Natural killer cell treated with Interleukin-12 subunit alpha and Interleukin-12 subunit beta and Interleukin-15 and Interleukin-18, amount 100 ng/mL, for 72 hours (primary cell): ENCODE results near the gene LACTB. TPM values are rescaled to one million over a fixed set of nuclear protein-coding genes. Genes with fewer than 3 reads are reported as not detected.

Source experiments
- ATAC-seq, 2 donors: fragments of 150-1000 bp; cut with Tn5 transposase in 1 of 2; sonication (Bioruptor Pico), chemical (Tn5 transposase) in 1 of 2; 2 replicates each; pipeline ENCODE4 v1.10.0; 2021
- DNase-seq: peaks from one replicate; pipeline ENCODE4 v3.0.0; 2022; ENCODE audit warnings: low spot score
- H3K27ac Mint-ChIP-seq, 2 donors: 1 replicate in 1 of 2; 2 replicates in 1 of 2; pipeline ENCODE4 v1.8.0; 2022; ENCODE audit warnings: mixed read lengths in 2 of 2, mild to moderate bottlenecking in 1 of 2, moderate library complexity in 1 of 2
- H3K27me3 Mint-ChIP-seq, 2 donors: 1 replicate in 1 of 2; 2 replicates in 1 of 2; pipeline ENCODE4 v1.8.0; 2022; ENCODE audit warnings: mixed read lengths in 2 of 2
- H3K36me3 Mint-ChIP-seq: one replicate; pipeline ENCODE4 v1.8.0; 2022; ENCODE audit warnings: mixed read lengths
- H3K4me1 Mint-ChIP-seq, 2 donors: 1 replicate in 1 of 2; 2 replicates in 1 of 2; pipeline ENCODE4 v1.8.0; 2022; ENCODE audit warnings: low read depth in 2 of 2, mixed read lengths in 2 of 2, mild to moderate bottlenecking in 1 of 2
- H3K4me3 Mint-ChIP-seq: one replicate; pipeline ENCODE4 v1.8.0; 2022; ENCODE audit warnings: mixed read lengths
- H3K9me3 Mint-ChIP-seq: 2 replicates; pipeline ENCODE4 v1.8.0; 2022; ENCODE audit warnings: mixed read lengths
- total RNA-seq, 2 donors: library from RNA; stranded (reverse); gene quantifications; one replicate each; pipeline ENCODE4 v1.2.3, GENCODE V29; 2022

Gene LACTB
- total RNA-seq, 2 donors from 2014 or later: 16.7 to 43.6 TPM

- Mint-ChIP-seq H3K4me3 (no peak overlapping the region), H3K9me3 (no peaks in the 10 kb centered on the region)
These were observed 38.1 kb upstream of the LACTB start for GRCh38 chr15:63083541-63083940.

DNA sequence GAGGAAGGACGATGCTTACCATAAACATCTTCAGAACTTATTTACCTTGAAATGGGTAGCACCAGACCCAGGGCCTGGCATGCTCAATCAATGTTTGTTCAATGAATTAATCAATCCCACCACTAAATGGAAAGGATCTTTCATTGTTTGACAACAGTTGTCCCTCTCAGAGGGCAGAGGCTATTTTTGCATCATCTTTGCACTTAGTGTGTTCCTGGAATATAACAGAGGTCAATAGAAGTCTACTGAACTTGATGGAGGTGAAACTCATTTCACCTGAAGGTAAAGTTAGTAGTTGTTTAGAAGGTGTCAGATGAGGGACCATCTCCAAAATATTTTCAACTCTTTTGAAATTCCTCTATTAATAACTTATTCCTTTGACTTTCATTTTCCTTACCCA, 36.9 kb upstream of the LACTB start:
- H3K9me3 Mint-ChIP-seq: no peaks in the 10 kb centered on the region
- DNase-seq (no peak), ATAC-seq (no peak)
- no peak overlapping the region for H3K27ac Mint-ChIP-seq
- no peak overlapping the region for H3K4me3 Mint-ChIP-seq
- H3K36me3 Mint-ChIP-seq: no peaks in the 10 kb centered on the region
- H3K4me1 Mint-ChIP-seq: no peaks in the 10 kb centered on the region
- H3K27me3 Mint-ChIP-seq: no peaks in the 10 kb centered on the region

More at GRCh38 chr15:63083541-63083940, 38.1 kb upstream of the LACTB start:
- ATAC-seq: no peak
- Mint-ChIP-seq H3K36me3 (no peaks in the 10 kb centered on the region), H3K27me3 (no peaks in the 10 kb centered on the region), H3K4me1 (no peaks in the 10 kb centered on the region), H3K27ac (no peak overlapping the region)
- DNase-seq: no peak

DNA sequence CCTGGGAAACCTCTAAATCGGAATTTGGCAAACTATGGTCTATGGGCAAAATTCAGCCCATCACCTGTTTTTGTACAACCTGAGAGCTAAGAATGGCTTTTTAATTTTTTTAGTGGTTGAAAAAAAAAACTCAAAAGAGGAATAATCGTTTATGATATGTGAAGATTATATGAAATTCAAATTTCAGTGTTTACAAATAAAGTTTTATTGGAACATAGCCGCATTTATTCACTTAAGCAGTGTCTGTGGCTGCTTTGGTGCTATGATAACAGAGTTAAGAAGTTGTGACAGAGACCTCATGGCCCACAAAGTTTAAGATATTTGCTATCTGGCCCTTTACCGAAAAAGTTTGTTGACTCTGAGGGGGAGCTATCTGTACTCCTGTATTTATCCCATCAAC, 36.4 kb upstream of the LACTB start:
- DNase-seq (no peak), ATAC-seq (no peak)
- Mint-ChIP-seq H3K4me1 (no peaks in the 10 kb centered on the region), H3K27ac (no peak overlapping the region), H3K27me3 (no peaks in the 10 kb centered on the region), H3K9me3 (no peaks in the 10 kb centered on the region), H3K4me3 (no peak overlapping the region), H3K36me3 (no peaks in the 10 kb centered on the region)

- H3K4me1 Mint-ChIP-seq: no peaks in the 10 kb centered on the region
- no peaks in the 10 kb centered on the region for H3K9me3 Mint-ChIP-seq
- H3K36me3 Mint-ChIP-seq: no peaks in the 10 kb centered on the region
- ATAC-seq (no peak), DNase-seq (no peak)
- H3K27me3 Mint-ChIP-seq: no peaks in the 10 kb centered on the region
- H3K27ac Mint-ChIP-seq: no peak overlapping the region
- no peak overlapping the region for H3K4me3 Mint-ChIP-seq
These were observed 35.4 kb upstream of the LACTB start for GRCh38 chr15:63086271-63086670.

- ATAC-seq (no peak), DNase-seq (no peak)
- H3K27me3 Mint-ChIP-seq: no peaks in the 10 kb centered on the region
- H3K9me3 Mint-ChIP-seq: no peaks in the 10 kb centered on the region
- no peaks in the 10 kb centered on the region for H3K4me1 Mint-ChIP-seq
- H3K36me3 Mint-ChIP-seq: no peaks in the 10 kb centered on the region
- H3K27ac Mint-ChIP-seq: no peak overlapping the region
- H3K4me3 Mint-ChIP-seq: no peak overlapping the region
These were observed 34.7 kb upstream of the LACTB start for GRCh38 chr15:63086947-63087346.

DNA sequence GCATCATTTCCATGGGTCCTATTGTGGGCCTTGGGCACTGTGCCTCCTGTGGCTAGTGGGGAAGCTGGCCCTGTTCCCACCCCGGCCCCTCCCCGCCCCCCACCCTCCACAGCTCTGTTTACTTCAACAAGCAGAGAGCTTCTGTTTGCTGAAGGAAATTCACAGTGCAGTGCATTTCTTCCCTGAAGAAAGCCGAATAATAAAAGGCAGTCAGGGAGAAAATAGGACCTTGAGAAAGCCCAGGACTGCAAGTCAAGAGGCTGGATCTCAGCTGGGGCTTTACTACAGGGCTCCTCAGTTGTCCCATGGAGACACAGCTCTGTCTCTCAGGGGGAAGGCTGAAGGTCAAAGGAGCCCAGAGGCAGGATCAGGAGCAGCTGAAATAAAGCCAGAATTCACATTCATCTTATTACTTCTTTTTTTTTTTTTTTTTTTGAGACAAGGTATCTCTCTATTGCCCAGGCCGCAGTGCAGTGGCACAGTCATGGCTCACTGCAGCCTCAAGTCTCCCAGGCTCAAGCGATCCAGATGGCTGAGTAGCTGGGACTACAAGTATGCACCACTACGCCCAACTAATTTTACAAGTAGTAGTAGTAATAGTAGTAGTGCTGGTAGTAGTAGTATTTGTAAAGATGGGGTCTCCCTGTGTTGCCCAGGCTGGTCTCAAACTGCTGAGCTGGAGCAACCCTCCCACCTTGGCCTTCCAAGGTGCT, 33.0 kb upstream of the LACTB start:
- no peak overlapping the region for H3K27ac Mint-ChIP-seq
- H3K4me3 Mint-ChIP-seq: no peak overlapping the region

GRCh38 chr15:63089260-63090043, 32.2 kb upstream of the LACTB start:
- ATAC-seq: no peak
- no peak for DNase-seq
- H3K4me1 Mint-ChIP-seq: peaks cover 2 to 6% of the 10 kb centered on the region in 2 donors
- no peak overlapping the region for H3K27ac Mint-ChIP-seq
- no peaks in the 10 kb centered on the region for H3K9me3 Mint-ChIP-seq
- H3K27me3 Mint-ChIP-seq: no peaks in the 10 kb centered on the region
- H3K36me3 Mint-ChIP-seq: no peaks in the 10 kb centered on the region
- H3K4me3 Mint-ChIP-seq: no peak overlapping the region

More for the DNA sequence above, 33.0 kb upstream of the LACTB start:
- no peak for DNase-seq
- Mint-ChIP-seq H3K9me3 (no peaks in the 10 kb centered on the region), H3K27me3 (no peaks in the 10 kb centered on the region), H3K4me1 (peaks cover 1 to 4% of the 10 kb centered on the region in 2 donors), H3K36me3 (no peaks in the 10 kb centered on the region)
- no peak for ATAC-seq

DNA sequence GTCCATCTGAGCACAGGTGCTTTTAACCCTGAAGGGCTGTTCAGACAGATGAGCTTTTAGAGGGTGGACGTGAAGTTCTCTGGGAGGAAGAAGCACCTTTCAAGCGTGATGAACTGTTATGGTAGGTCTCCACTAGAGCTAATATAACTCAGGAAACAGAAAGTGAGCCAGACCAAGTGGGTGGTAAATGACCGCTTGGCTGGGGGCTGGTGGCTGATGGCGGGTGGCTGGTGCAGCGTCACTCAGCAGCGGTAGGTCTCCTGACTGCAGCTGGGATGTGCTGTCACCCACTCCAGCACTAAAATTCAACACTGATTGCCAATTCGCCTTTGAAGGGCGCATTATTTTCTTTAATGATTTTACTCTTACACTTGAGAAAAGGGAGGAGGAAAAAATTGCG, 31.2 kb upstream of the LACTB start:
- DNase-seq (no peak), ATAC-seq (no peak)
- no peaks in the 10 kb centered on the region for H3K9me3 Mint-ChIP-seq
- H3K4me1 Mint-ChIP-seq: peaks cover 2 to 6% of the 10 kb centered on the region in 2 donors
- H3K27me3 Mint-ChIP-seq: no peaks in the 10 kb centered on the region
- no peak overlapping the region for H3K27ac Mint-ChIP-seq
- H3K36me3 Mint-ChIP-seq: no peaks in the 10 kb centered on the region
- no peak overlapping the region for H3K4me3 Mint-ChIP-seq

- no peak for ATAC-seq
- DNase-seq: no peak
- Mint-ChIP-seq H3K4me1 (peaks cover 2 to 6% of the 10 kb centered on the region in 2 donors), H3K36me3 (no peaks in the 10 kb centered on the region), H3K27me3 (no peaks in the 10 kb centered on the region), H3K4me3 (no peak overlapping the region), H3K27ac (no peak overlapping the region), H3K9me3 (no peaks in the 10 kb centered on the region)
These were observed 30.8 kb upstream of the LACTB start for GRCh38 chr15:63090887-63091286.

GRCh38 chr15:63091679-63092446, 29.8 kb upstream of the LACTB start:
- H3K27ac Mint-ChIP-seq: no peak overlapping the region
- no peak overlapping the region for H3K4me3 Mint-ChIP-seq
- no peaks in the 10 kb centered on the region for H3K9me3 Mint-ChIP-seq
- ATAC-seq (no peak), DNase-seq (no peak)
- H3K4me1 Mint-ChIP-seq: peaks cover 2 to 7% of the 10 kb centered on the region in 2 donors
- H3K36me3 Mint-ChIP-seq: no peaks in the 10 kb centered on the region
- no peaks in the 10 kb centered on the region for H3K27me3 Mint-ChIP-seq

- H3K4me1 Mint-ChIP-seq: peaks cover 7 to 16% of the 10 kb centered on the region in 2 donors
- H3K9me3 Mint-ChIP-seq: no peaks in the 10 kb centered on the region
- H3K27ac Mint-ChIP-seq: no peak overlapping the region
These were observed 28.0 kb upstream of the LACTB start for GRCh38 chr15:63093486-63094205.

GRCh38 chr15:63094495-63094931, 27.1 kb upstream of the LACTB start:
- H3K27ac Mint-ChIP-seq: no peak overlapping the region
- H3K36me3 Mint-ChIP-seq: no peaks in the 10 kb centered on the region
- H3K4me3 Mint-ChIP-seq: no peak overlapping the region
- DNase-seq: no peak
- ATAC-seq: no peak
- H3K9me3 Mint-ChIP-seq: no peaks in the 10 kb centered on the region
- H3K27me3 Mint-ChIP-seq: no peaks in the 10 kb centered on the region
- peaks cover 7 to 16% of the 10 kb centered on the region in 2 donors for H3K4me1 Mint-ChIP-seq

More at GRCh38 chr15:63093486-63094205, 28.0 kb upstream of the LACTB start:
- ATAC-seq (peak; percentile 69 to 85), DNase-seq (peak; percentile 72)
- Mint-ChIP-seq H3K4me3 (no peak overlapping the region), H3K27me3 (no peaks in the 10 kb centered on the region), H3K36me3 (no peaks in the 10 kb centered on the region)

DNA sequence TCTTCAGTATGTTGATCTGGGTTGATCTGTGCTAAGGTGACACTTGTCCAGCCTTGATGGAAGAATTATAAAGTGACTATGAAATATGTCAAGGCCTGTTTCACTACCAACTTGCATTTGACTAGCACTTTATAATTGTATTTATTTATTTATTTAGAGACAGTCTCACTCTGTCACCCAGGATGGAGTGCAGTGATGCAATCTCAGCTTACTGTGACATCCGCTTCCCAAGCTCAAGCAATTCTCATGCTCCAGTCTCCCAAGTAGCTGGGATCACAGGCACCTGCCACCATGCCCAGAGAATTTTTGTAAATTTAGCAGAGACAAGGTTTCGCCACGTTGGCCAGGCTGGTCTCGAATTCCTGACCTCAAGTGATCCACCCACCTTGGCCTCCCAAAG, 25.5 kb upstream of the LACTB start:
- ATAC-seq (no peak), DNase-seq (no peak)
- no peaks in the 10 kb centered on the region for H3K9me3 Mint-ChIP-seq
- no peak overlapping the region for H3K4me3 Mint-ChIP-seq
- no peaks in the 10 kb centered on the region for H3K36me3 Mint-ChIP-seq
- no peak overlapping the region for H3K27ac Mint-ChIP-seq
- H3K4me1 Mint-ChIP-seq: peaks cover 7 to 16% of the 10 kb centered on the region in 2 donors
- no peaks in the 10 kb centered on the region for H3K27me3 Mint-ChIP-seq
